HuH-7 (cell line): Measurements from ENCODE around the gene TBCCD1.
"Not testable (repeated sequence)": the region's sequence is repeated elsewhere in the genome, so short reads cannot be mapped to it uniquely, and the experiment has no call there.

Source experiments
- DNase-seq: peaks from one replicate; pipeline ENCODE4 v3.0.0; 2011; ENCODE audit warnings: low spot score

The TBCCD1 gene

DNA sequence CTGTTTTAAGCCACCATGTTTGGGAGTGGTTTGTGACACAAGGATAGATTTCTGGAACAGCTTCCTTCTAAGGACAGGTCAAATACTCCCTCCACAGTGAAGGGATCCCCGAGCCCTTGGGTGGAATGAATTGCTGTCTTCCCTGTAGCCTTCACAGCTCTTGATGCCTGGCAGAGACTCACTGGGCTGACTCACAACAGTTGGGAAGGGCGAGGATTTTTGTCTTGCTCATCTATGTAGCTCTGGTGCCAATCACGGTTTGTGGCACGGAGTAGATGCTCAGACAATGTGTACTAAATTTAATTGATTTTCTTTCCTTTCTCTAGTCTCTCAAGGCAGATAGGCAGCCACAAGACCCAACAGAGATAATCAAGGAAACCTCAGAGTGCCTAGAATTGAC, 49.9 kb downstream of the TBCCD1 start:
- DNase-seq = no peak

DNA sequence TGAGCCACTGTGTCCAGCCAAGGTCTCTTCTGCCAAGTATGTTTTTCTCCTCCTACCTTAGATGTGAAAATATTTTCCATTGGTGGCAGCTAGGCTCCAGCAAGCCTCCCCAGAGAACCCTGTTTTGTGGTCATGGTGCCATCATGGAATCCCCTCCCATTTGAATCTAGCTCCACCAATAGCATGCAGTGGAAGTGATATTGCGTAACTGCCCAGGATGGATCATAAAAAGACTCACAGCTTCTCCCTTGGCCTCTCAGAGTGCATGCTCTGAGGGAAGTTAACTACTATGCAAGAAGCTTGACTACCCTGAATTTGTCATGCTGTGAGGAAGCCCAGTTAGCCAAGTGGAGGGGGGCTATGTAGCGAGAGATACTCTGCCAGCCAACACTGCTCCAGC, 50.5 kb downstream of the TBCCD1 start:
- no peak for DNase-seq

DNA sequence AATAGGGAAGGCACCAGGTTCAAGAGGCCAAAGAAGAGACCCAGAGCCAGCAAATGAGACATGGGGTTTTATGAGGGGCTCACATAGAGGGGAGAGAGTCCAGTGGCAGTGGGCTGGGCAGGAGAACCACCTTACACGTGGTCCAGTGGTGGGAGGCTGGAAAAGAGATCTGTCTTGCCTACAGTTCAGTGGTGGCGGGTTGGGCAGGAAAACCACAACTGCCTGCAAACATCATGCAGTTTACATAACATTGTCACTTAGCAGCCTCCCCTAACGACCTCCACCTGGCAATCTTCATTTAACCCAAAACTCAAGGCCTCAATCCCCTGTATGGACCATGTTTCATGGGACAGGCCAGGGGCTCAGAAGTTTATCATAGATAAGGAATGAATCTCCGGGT, 52.0 kb downstream of the TBCCD1 start:
- DNase-seq = no peak

DNA sequence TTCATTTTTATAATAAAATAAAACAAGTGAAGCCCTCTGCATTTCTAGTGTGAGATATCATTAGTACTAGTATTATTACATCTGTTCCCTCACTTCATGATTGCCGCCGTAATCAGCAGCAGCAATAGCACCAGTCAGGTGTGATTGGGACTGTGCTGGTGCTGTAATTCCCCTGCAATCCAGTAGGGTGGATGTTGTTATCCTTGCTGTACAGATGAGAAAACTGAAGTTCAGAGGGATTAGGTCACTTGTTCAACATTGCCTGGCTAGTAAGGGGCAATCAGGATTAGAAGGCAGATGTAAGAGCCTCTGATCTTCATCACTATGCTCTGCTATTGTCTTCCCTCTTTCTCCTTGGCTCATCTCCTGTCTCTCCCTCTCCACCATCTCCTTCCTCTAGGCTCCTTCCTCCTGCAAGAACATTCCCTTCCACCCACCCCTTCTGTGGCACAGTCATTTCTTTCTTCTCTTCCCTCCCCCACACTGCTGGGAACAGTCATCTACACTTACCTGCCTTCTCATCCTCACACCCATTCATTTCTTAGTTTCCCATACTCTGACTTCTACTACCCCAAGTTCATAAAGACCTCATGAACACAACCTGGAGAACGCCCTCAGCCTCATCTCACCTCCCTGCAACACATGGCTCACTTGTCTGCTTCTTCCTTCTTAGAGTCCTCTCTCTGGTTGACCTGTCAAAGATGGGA, 52.7 kb downstream of the TBCCD1 start:
- DNase-seq = peak; percentile 54

DNA sequence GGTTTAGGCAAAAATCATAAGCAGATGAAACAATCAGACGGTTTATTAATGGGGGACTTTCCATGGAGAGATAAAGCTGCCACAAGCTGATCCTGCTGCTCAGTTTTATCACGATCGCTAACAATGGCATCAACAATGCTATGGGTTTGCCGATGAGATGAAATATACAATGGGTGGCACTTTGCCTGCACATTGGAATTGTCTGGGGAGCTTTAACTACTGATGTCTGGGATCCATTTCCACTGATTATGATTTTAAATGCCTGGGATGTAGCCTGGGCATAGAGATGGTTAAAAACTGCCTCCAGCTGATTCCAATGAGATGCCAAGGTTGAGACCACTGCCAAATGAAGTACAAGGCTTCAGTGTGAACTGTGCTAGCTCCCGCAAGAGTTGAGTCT, 53.8 kb downstream of the TBCCD1 start:
- DNase-seq = no peak

DNA sequence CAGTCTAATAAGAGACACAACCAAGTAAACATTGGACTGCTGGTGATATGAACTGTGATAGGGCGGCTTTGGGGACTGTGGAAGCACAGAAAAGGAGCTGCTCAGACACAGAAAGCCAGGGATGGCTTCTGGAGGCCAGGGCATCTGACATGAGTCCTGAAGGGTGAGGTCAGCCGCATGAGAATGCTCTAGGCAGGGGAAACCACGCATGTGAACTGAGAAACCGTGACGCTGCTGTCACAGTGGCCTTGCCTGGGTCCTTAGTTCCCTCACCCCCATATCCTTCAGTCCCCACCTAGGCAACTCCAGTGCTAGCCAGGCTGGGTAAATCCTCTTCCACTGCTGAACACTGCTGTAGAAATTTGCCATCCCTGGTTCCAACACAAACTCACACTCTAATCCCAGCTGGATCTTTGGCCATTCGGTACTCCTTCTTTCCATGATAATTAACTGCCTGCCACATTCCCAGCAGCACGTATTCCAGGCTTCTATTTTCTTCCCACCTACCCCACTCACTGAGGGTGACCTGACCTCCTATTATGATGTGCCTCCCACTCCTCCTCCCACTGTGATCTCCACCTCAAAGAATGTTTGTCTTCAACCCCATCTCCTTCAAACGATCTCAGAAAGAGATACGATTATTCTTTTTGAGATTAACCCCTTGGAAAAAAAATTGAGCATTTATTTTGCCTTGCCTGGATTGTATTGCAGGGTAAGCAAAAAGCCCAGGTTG, 54.4 kb downstream of the TBCCD1 start:
- no peak for DNase-seq

DNA sequence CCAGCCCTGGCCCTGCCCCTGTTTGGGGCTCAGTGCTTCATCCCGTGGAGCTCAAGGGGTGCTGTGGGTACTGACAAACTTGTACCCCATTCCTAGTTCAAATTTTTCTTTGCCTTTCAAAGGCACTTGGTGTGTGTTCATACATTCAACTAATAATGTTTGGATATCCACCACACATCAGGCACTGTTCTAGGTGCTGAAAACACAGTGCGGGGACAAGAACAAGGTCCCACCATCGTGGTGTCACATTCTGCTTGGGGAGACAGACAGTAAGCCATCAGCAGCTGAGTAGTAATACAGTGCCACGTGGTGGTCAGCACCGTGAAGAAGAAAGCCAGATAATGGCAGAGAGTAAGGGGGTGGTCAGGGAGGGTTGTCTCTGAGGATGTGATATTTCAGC, 55.4 kb downstream of the TBCCD1 start:
- DNase-seq = no peak

DNA sequence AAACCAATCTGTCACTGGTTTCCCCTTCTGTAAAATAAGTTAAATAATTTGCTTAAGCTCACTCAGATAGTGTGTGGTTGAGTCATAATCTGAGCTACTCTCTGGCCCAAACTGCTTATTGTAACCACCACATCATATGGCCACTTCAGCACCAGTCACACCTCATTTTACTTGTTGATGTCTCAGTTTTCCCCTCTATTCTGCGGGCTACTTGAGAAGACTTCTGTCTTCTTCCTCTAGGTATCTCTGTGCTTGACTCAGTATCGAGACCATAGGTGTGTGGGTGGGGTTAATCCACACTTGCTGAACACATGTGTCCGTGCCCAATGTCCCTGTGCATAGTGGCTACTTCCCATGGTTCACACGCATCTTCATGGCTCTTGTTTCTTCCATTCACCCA, 55.9 kb downstream of the TBCCD1 start:
- DNase-seq = no peak

DNA sequence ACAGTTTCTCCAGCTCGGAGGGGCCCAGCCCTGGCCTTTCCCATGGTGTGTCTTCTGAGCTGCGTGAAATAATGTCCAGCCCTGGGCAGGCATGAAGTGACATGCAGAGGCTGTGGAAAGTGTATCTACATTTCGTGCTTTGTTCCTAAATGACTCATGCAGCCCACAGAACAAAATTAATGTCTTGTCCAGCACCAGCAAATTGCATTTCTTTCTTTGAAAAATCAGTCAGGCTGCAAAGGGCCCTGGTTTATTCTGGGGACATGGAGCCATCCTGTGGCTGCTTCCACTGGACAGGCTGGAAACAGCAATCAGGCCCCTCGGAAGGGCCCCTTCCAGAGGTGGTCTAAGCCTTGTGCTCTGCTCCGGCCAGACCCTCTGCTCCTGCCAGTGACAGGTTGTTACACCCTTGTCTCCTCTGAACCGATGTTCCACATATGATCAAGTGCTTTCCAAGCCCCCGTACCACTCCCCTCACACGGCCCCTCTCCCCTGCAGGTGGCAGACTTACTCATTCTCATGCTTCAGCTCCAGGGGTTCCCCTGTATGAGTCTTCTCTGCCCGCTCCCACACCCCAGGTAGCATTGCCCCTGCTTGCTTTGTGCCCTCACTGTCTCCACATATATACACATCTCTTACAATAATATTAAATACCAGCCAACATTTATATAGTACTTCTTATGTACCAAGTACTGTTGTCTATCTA, 56.6 kb downstream of the TBCCD1 start:
- no peak for DNase-seq

DNA sequence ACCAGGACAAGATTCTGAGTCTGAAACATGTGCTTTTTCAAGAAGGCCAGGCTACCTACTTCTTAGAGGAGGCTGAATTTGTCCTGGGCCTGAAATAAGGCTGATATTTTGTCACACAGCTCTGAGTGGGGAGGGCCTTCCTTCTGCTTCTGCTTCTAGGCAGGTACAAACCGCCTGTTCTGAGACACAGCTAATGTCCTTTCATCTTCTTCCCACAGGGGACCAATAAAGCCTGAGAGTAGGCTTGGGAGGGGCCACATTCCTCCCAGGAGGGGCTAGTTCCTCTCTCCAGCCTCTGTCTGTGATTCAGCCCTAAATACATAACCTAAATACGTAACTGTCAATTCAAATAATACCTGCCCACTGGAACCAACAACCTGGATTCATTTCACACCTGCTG, 57.7 kb downstream of the TBCCD1 start:
- DNase-seq = no peak

DNA sequence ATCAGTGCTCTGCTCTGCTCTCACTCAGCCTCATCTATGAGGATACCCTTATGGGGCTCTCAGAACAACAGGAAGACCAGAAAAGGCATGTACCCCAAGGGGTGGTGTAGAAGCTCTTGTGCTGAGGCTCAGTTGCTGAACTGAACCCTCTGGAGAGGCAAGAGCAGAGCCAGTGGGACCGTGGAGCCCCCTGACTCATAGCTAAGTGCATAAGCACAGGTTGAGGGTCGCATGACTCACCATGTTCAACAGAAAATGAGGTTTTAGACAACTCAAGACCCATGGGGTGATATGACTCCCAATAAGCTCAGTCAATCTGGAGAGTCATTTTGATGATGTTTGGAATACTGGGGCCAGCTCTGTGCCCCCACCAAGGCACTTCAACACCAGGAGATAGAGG, 60.3 kb downstream of the TBCCD1 start:
- DNase-seq = no peak

DNA sequence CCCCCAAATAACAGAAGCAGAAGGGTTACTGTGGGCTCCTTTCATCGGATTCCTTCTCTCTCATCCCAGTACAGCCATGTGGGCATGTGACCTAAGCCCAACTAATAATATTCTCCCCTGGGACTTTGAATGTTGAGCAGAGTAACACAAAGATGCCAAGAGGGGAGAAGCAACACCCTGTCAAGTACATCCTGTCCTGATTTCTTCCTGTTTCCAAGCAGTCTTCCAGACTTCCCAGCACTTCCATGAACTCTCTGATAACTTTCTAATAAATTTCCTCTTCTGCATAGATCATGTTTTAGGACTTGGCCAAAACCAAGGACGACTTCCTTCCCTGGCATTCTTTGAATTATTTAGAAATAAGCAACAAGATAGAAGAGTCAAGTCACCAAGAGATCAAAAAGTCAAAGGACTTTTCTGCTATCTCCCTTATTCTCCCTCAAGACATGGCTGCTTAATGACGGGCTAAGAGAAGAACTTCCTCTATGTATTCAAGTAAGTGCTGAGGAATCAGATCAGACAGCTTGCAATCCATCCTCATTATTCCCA, 60.9 kb downstream of the TBCCD1 start:
- no peak for DNase-seq

DNA sequence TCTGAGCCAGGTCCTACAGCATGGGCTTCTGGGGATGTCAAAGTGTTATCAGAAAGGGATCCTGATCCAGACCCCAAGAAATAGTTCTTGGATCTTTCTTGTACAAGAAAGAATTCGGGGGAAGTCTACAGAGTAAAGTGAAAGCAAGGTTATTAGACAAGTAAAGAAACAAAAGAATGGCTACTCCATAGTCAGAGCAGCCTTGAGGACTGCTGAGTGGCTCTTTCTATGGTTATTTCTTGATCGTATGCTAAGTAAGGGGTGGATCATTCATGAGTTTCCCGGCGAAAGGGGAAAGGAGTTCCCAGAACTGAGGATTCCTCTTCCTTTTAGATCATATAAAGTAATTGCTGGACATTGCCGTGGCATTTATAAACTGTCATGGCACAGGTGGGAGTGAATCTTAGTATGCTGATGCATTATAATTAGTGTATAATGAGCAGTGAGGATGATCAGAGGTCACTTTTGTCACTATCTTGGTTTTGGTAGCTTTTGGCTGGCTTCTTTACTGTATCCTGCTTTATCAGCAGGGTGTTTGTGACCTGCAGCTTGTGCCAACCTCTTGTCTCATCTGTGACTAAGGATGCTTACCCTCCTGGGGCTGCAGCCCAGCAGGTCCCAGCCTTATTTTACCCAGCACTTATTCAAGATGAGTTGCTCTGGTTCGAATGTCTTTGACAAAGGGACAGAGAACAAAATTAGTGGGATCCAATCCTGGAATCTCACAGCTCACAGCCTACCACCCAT, 64.0 kb downstream of the TBCCD1 start:
- no peak for DNase-seq

DNA sequence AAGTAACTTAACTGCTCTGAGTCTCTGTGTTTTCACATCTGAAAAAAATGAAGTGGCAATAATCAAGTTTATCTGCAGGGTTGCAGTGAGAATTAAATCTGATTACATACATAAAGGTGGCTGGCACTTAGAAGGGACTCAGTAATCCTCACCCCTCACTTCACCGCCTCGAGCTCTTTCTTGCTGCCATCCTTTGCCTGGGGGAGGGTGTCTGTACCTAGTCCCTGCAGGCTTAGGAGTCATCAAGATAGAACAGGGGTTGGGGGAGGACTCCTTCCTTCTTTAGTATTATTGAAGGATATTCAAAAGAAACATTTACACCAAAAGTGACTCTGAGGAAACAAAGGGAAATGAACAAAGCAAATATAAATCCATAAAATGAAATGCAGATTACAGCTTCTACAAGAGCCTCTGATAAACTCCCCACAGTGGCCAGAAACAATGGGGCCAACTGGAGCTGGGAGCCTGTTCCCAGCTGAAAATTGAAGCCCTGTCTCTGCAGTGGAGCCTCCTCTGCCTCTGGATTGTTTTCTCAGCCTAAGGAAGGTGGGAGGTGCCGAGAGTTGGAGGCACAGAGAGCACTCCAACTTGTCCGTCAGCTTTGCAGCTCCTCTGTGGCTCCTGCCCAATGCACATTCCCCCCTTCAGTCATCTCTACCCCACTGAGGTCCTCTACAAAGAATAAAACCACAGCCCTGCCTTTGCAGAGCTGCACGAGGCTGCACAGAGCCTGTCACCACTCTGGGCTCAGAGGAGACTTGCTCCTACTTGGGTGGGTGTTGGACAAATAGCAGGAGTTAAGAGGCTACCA, 64.8 kb downstream of the TBCCD1 start:
- no peak for DNase-seq

DNA sequence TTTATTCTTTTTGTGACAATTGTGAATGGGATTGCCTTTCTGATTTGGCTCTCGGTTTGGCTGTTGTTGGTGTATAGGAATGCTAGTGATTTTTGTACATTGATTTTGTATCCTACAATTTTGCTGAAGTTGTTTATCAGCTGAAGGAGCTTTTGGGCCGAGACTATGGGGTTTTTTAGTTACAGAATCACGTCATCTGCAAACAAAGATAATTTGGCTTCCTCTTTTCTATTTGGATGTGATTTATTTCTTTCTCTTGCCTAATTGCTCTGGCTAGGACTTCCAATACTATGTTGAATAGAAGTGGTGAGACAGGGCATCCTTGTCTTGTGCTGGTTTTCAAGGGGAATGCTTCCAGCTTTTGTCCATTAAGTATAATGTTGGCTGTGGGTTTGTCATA, 67.2 kb downstream of the TBCCD1 start:
- DNase-seq = not testable (repeated sequence)

DNA sequence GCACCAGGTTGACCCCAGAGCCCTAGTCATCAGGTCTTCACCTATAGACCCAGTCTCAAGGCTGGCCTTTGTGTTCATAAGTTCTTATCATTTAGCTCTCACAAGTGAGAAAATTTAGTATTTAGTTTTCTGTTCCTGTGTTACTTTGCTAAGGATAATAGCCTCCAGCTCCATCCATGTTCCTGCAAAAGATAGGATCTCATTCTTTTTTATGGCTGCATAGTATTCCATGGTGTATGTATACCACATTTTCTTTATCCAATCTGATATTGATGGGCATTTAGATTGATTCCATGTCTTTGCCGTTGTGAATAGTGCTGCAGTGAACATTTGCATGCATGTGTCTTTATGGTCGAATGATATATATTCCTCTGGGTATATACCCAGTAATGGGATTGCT, 69.1 kb downstream of the TBCCD1 start:
- not testable (repeated sequence) for DNase-seq

DNA sequence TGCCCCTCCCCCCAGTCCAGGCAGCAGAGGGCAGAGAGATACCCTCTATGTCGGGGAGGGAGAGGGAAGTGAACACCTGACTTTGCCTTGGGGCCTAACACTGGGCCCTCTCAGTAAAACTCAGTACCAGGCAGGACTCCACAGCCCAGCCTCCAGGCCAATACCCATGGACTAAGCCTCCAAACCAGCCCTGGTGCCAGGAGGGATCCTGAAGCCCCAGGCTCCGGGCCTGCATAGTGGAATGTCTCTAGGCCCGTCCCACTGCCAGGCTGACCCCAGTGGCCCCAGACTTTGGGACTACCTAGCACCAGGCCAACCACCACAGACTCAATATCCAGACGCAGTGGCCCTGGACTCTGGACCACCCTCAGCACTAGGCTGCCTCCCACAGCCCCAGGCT, 69.5 kb downstream of the TBCCD1 start:
- DNase-seq = no peak

DNA sequence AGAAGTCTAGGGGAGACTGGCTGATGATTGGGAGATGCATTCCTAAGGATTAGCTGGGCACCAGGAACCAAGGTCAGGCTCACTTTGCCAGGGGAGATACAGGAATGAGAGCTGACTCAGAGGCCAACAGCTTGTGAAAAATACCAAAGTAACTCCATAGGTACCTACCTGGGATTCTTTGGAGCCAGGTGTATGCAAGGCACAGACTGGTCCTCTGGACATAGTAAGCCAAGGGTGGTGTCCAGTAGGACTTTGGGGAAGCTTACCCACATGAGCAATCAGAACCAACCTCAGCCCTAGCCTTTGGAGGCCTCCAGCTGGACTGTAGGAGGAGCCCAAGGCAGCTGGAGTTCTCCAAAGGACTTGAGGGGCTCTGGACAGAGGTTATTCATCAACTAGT, 70.5 kb downstream of the TBCCD1 start:
- DNase-seq = no peak
